RWPE1 (cell line): Measurements from ENCODE around the gene ZSCAN18.

ENCODE experiments used
- CTCF ChIA-PET: fragments of 350-600 bp; sonication (Branson Sonifier 250); formaldehyde crosslinking; extraction: SDS; loops from one replicate; lab custom pipeline; 2021; lab: Yijun Ruan, JAX
- POLR2A ChIA-PET: fragments of 400-600 bp; formaldehyde crosslinking; extraction: SDS; loops from one replicate; lab custom pipeline; 2020; ENCODE audit warnings: antibody characterized with exemption; ENCODE audit not compliant: low non-redundant PET; lab: Yijun Ruan, JAX
- DNase-seq: peaks from one replicate; pipeline ENCODE4 v3.0.0; 2012; ENCODE audit warnings: low spot score
- H3K27ac ChIP-seq: fragments of 450-650 bp; 2 replicates; pipeline ENCODE4 v1.5.1; 2017
- CTCF ChIP-seq: fragments of 450-650 bp; conservative IDR thresholded peaks from 2 replicates; pipeline ENCODE4 v1.5.1; 2017; ENCODE audit warnings: low read depth, mild to moderate bottlenecking

The ZSCAN18 gene

GRCh38 chr19:58056861-58057260 lies 41.2 kb downstream of the ZSCAN18 start:
- POLR2A ChIA-PET = no interaction called here
- TF ChIP-seq CTCF = no peak
- CTCF ChIA-PET = interaction anchor here (0.5 kb wide), 1 partner anchor 143 kb away, joined by 4 read pairs; no protein-coding TSS in a partner anchor
- no peak for DNase-seq
- no peak overlapping the region for H3K27ac ChIP-seq

- ChIA-PET POLR2A (no interaction called here), CTCF (interaction anchor here (0.5 kb wide), 1 partner anchor 143 kb away, joined by 4 read pairs; no protein-coding TSS in a partner anchor)
- H3K27ac ChIP-seq = no peak overlapping the region
- no peak for DNase-seq
- no peak for TF ChIP-seq CTCF
These were observed 41.8 kb downstream of the ZSCAN18 start for GRCh38 chr19:58056261-58056660.

GRCh38 chr19:58054901-58055874 lies 42.8 kb downstream of the ZSCAN18 start:
- H3K27ac ChIP-seq = no peak overlapping the region
- DNase-seq = no peak
- ChIA-PET CTCF (no interaction called here), POLR2A (no interaction called here)
- no peak for TF ChIP-seq CTCF

DNA sequence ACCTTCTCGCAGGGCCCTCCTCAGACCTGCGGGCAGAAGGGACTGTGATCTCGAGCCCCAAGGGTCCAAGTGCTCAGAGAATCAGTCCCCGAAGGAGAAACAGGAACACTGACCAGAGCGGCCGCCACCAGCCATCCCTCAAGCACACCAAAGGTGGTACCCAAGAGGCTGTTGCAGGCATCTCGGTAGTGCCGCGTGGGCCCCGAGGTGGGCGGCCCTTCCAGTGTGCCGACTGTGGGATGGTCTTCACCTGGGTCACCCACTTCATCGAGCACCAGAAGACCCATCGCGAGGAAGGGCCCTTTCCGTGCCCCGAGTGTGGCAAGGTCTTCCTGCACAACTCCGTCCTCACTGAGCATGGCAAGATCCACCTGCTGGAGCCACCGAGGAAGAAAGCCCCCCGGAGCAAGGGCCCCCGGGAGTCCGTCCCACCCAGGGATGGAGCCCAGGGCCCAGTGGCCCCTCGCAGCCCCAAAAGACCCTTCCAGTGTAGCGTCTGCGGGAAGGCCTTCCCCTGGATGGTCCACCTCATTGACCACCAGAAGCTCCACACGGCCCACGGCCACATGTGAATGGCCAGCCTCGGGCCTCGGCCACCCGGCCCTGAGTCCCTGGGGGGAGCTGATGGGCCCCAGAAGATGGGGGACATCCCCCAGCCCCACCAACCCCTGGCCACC lies 44.4 kb downstream of the ZSCAN18 start:
- POLR2A ChIA-PET = no interaction called here
- CTCF ChIA-PET = no interaction called here
- no peak for TF ChIP-seq CTCF

GRCh38 chr19:58052256-58052655 lies 45.8 kb downstream of the ZSCAN18 start:
- DNase-seq = no peak
- ChIA-PET POLR2A (no interaction called here), CTCF (no interaction called here)
- no peak overlapping the region for H3K27ac ChIP-seq
- no peak for TF ChIP-seq CTCF

More for the DNA sequence above, 44.4 kb downstream of the ZSCAN18 start:
- H3K27ac ChIP-seq = no peak overlapping the region
- no peak for DNase-seq

DNA sequence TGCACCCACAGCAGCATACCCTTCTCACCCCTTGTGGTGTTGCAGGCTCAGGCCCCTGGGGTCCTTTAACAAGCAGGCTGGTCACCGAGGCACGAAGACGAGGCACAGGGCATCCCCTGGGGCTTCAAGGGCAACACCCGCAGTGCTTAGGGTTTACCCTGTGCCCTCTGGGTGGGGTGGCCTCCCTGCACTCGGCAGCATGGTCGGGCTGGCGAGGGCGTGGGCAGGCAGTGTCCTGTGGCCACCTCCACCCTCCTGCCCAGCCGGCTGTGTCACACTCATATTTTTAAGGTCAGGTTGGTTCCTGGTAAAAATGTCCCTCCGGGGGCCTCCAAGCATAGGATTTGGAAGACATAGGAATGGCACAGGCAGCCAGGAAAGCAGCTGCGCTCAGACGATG lies 50.4 kb downstream of the ZSCAN18 start:
- no peak for DNase-seq
- ChIA-PET CTCF (no interaction called here), POLR2A (no interaction called here)
- no peak for TF ChIP-seq CTCF
- no peak overlapping the region for H3K27ac ChIP-seq
